HG02571 (cell line): ENCODE data around the gene ELOVL5.

Source experiments
- ATAC-seq: cut with Tn5 transposase; IDR thresholded peaks from one replicate; pipeline ENCODE4 v1.9.1; 2021; ENCODE audit warnings: mild to moderate bottlenecking, moderate library complexity; ENCODE audit not compliant: unreplicated experiment

ELOVL5 gene

DNA sequence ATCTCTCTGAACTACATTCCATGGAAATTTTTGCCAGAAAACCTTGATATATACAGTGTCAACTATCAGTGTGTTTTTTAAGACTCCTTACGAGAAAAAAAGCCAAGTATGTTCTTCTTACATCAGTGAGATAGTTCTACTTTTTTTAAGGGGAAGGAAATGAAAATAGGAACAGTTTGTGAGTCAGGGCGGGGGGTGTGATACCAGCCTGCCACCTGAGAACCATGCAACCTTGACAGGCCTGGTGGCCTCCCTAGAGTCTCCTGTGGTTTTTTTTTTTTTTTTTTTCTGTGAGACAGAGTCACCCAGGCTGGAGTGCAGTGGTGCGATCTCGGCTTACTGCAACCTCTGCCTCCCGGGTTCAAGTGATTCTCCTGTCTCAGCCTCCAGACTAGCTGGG lies 103.8 kb downstream of the ELOVL5 start:
- ATAC-seq, result peak; percentile 63

DNA sequence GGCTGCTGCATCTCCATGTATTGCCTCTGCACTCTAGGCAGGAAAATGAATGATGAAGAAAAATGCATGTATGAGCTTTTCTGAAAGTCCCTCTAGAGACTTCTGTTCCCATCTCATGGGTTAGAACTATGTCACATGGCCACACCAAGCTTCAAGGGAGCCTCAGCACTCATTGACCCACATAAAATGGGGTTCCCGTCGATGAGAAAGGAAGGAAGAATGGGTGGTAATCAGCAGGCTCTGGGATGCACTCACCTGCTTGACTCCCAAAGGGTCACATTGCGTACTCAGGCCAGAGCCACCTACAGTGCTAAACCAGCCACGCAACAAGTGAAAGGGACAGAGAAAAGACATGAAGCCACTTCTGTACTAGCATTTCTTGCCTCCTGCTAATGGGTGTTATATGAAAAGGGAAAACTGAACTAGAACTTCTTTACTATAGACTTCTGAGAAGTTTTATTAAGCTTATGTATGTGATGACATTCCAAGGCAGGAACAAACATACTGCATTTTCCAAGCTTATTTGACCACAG lies 104.3 kb downstream of the ELOVL5 start:
- ATAC-seq, result no peak

- ATAC-seq, result no peak
Observed at GRCh38 chr6:53241938-53242337, 106.8 kb downstream of the ELOVL5 start.

DNA sequence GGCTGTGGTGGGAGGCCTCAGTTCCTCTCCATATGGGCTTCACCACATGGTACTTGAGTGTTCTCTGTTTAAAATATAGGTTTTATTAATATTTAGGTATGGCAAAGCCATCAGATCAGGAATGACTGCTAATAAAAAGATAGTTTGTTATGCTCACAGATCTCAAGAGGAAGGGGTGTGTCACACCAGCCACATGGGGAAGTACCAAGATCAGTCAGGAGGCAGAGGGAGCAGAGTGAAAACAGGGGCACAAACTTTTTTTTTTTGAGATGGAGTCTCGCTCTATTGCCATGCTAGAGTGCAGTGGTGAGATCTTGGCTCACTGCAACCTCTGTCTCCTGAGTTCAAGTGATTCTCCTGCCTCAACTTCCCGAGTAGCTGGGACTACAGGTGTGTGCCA lies 108.0 kb downstream of the ELOVL5 start:
- no peak for ATAC-seq

- no peak for ATAC-seq
Observed at GRCh38 chr6:53240139-53240538, 108.6 kb downstream of the ELOVL5 start.

DNA sequence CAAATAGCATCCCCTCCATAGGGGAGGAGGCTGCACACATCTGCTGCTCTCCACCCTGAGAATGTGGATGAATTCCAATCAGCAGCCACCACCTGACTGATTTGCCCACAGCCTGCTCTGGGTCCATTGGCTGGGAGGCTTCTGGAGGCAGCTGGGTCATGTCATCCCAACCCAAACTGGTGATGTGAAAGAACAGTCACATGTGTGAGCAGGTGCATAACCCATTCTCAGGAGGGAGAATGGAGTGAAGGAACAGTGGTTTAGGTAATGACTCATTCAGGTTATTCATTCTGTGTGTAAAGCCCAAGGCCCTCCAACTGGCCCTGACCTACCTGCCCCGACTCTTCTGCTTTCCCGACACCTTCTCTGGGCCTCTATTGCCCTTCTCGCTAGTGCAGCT lies 109.2 kb downstream of the ELOVL5 start:
- peak; percentile 77 for ATAC-seq

- no peak for ATAC-seq
Observed at GRCh38 chr6:53238311-53238710, 110.4 kb downstream of the ELOVL5 start.

DNA sequence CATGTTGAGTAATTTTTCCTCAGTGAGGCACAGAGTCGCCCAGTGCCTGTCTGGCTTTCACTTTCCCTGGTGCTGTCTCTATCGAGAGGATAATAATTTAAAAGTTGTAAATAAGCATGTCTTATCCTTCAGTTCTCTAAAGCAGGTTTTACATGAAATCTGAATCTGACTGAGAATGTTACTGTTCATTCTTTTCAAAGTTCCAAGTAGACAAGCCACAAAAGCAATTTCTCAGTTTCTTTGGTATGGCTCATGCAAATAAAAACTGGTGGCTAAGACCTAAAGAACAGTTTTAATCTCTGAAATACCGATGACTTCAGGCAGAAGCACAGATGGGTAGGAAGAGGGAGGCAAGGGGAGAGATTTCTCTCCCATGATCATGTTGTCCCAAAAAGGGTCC lies 112.5 kb downstream of the ELOVL5 start:
- ATAC-seq, result no peak

DNA sequence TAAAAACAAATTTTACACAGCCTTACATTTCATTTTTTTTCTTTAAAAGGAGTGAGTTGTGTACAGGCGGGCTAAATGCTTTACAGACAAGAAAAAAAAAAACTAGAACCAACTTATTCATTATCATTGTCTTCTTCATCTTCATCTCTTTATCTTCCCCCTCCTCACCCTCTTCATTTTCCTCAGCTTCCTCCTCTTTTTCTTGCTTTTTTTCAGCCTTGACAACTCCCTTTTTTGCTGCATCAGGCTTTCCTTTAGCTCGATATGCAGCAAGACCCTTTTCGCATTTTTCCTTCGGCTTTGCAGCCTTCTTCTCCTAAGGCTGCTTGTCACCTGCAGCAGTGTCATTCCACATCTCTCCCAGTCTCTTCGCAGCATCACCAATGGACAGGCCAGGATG lies 113.2 kb downstream of the ELOVL5 start:
- ATAC-seq, result no peak

DNA sequence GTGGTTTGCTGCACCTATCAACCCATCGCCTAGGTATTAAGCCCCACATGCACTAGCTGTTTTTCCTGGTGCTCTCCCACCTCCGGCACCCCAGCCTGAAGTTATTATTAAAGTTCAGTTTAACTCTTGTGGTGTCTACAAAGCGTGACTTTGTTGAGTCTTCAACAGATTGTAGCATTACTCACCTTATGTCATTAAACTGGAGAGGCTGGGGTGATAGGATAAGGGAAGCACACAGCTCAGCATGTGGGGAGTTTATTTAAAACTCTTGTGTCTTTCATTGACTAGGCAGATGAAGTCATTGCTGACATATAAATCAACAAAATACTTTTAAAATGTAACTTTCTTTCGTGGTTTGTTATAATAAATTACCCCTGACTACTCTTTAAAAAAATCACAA lies 115.4 kb downstream of the ELOVL5 start:
- no peak for ATAC-seq

GRCh38 chr6:53230775-53231467 lies 117.8 kb downstream of the ELOVL5 start:
- no peak for ATAC-seq

DNA sequence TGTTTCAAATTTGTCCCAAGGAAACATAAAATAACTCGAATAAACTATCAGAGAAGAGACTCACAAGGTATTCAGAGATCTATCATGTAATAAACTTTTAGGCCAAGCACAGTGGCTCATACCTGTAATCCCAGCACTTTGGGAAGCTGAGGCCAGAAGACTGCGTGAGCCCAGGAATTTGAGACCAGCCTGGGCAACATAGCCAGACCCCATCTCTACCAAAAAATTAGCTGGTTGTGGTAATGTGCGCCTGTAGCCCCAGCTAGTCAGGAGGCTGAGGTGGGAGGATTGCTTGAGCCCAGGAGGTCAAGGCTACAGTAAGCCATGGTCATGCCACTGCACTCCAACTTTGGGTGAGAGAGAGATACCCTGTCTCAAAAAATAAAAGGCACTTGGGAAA lies 120.9 kb downstream of the ELOVL5 start:
- no peak for ATAC-seq

DNA sequence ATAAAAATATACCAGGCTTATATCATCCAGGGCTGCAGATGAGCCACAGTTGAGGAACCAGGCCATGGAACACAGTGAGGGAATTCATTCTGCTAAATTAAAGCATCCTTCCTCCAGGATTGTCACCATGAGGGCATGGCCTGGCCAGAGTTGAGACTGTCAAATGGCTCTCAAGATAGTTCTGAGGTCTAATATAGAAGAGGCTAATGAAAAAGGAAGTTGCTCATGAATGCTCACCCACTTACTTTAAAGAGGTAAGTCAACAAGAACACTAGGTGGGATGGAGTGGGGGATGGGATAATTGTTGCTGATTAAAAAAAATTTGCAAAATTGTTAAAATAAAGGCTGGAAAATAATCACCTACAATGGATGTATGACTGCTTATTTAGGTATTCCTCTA lies 128.1 kb downstream of the ELOVL5 start:
- ATAC-seq, result no peak
